Right hindlimb (tissue), 1 donor: ENCODE data around the gene EMILIN3.

Experiments used
- DNase-seq: peaks from one replicate; pipeline ENCODE4 v3.0.0-alpha.2; 2018

EMILIN3 gene

GRCh38 chr20:41364236-41364855 lies 2.3 kb downstream of the EMILIN3 start:
- no peak for DNase-seq

GRCh38 chr20:41363601-41364000 lies 3.0 kb downstream of the EMILIN3 start:
- DNase-seq: no peak

GRCh38 chr20:41362748-41363140 lies 3.9 kb downstream of the EMILIN3 start:
- DNase-seq: no peak

- no peak for DNase-seq
These were observed 4.6 kb downstream of the EMILIN3 start for GRCh38 chr20:41361757-41362747.

- DNase-seq: no peak
These were observed 5.5 kb downstream of the EMILIN3 start for GRCh38 chr20:41360831-41361756.

GRCh38 chr20:41359541-41360011 lies 7.0 kb downstream of the EMILIN3 start:
- no peak for DNase-seq

GRCh38 chr20:41358717-41359116 lies 7.9 kb downstream of the EMILIN3 start:
- DNase-seq: no peak

- DNase-seq: no peak
These were observed 8.4 kb downstream of the EMILIN3 start for GRCh38 chr20:41358230-41358629.

- no peak for DNase-seq
These were observed 9.0 kb downstream of the EMILIN3 start for GRCh38 chr20:41357424-41358163.

- no peak for DNase-seq
These were observed 9.7 kb downstream of the EMILIN3 start for GRCh38 chr20:41356951-41357350.

- DNase-seq: no peak
These were observed 10.9 kb downstream of the EMILIN3 start for GRCh38 chr20:41355598-41356203.

- DNase-seq: no peak
These were observed 11.4 kb downstream of the EMILIN3 start for GRCh38 chr20:41355192-41355591.

GRCh38 chr20:41353530-41353929 lies 13.1 kb downstream of the EMILIN3 start:
- no peak for DNase-seq

GRCh38 chr20:41352666-41353065 lies 14.0 kb downstream of the EMILIN3 start:
- DNase-seq: no peak

- DNase-seq: no peak
These were observed 14.5 kb downstream of the EMILIN3 start for GRCh38 chr20:41352106-41352505.

GRCh38 chr20:41350408-41350962 lies 16.1 kb downstream of the EMILIN3 start:
- DNase-seq: no peak

- DNase-seq: no peak
These were observed 16.7 kb downstream of the EMILIN3 start for GRCh38 chr20:41349943-41350342.

- no peak for DNase-seq
These were observed 17.4 kb downstream of the EMILIN3 start for GRCh38 chr20:41349266-41349665.

GRCh38 chr20:41348430-41349172 lies 18.0 kb downstream of the EMILIN3 start:
- DNase-seq: no peak
